ENCODE measurements around the gene GPR146. TPM values are rescaled to one million over a fixed set of nuclear protein-coding genes. Genes with fewer than 3 reads are reported as not detected.

GPR146 gene
- total RNA-seq = 1.2 and 1.6 TPM in 2 replicates

DNA sequence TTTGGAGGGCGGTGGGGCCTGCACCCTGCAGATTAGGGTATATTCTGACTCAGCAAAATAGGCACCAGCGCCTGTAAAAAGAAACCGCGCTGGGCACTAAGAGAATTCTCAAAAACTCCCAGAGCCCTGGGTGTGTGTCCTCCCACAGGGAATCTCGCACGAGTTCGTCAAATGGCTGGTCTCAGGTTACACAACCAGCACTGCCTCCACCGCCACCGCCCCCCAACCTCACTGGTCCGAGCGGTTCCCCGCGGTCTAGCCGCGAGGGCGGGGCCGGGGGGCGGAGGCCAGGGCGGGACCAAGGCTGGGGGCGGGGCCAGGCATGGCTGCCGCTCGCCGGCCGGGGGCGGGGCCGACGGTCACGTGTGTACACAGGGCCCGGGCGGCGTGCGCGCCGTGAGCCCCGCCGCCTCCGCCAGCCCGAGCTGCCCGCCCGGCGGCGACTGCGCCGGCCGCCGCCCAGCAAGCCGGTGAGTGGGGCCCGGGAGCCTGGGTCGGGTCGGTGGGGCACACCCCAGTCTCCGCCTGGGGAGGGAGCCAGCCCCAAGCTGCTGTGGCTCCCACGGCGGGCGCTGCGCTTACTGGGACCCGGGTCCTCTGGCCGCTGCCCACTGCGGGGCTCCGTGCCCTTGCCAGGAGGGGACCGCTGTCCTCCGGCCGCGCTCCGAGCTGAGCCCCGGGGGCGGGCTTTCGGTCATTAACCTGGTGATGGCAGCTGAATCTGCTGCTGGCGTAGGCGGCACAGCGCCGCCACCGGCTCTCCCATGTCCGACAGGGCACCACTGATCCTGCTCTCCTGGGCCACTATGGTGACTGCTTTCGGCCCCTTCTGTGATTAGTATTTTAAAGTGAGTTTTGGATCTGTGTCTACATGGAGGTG, at the start of gene GPR146:
TSS of gene GPR146 (plus strand) at position 358 of the 880 bp plus-strand sequence. CDS start 12,970 bp downstream, outside the sequence.

DNA sequence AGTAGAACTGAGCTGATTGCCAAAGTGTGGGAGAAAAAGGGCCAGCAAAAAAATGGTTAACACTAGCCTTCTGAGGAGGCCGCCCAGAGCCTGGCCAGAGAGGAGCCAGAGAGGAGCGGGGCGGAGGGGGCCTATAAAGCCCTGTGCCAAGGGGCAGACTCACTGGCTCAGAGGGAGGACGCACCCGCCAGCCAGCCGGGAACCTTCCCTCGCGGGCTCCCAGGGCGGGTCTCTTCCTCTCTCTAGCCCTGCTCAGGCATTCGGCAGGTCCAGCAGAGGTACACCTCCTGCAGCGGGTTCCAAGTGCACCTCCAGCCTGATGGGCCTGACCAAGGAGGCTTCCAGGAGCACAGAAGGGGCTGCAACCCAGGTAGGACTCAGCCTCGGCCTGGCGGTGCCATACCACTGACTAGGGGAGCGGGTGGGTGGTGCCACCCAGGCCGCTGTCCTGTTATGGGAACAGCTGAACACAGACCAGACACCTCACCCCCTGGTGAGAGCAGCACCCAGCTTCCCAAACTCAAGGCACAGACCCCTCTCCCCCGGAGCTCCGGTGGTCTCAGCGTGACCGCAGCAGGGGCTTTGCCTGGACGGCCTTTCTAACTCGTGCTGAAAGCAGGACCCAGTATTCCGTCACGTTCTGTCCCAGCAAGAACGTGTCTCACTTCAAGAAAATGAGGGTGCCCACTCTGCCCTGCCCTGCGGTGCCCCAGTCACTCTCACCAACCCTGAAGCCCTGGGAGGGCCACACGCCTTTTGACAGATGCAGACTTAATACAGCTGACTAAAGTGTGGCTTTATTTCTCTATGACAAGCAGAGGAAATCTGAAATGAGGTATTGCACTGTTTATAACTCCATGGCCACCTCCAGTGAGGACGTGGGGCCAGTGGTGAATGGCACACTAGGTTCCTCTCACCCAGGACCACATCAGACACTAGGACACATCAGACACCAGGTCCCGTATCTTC, 43.9 kb downstream of the GPR146 start, which contains the start of gene GPER1:
TSS of gene GPER1 (plus strand) at position 162 of the 969 bp plus-strand sequence. CDS start 3,616 bp downstream, outside the sequence.

Small RNAs within 50 kb of the gene (small RNA-seq; reads per million reads assigned to genes)
- 55.1 reads per million, percentile 97 among the genes with 10 or more reads in this experiment for gene MIR339

Other genes starting within 250 kb of the GPR146 start
- gene SUN1, start 212.1 kb upstream of the GPR146 start, total RNA-seq = 225 and 246 TPM in 2 replicates
- gene GET4, start 168.0 kb upstream of the GPR146 start, total RNA-seq = 18.3 and 22.7 TPM in 2 replicates
- 0.16 and 0.97 TPM in 2 replicates for gene ADAP1, start 89.9 kb upstream of the GPR146 start, total RNA-seq
- gene COX19, start 69.0 kb upstream of the GPR146 start, total RNA-seq = 10.0 and 10.4 TPM in 2 replicates
- not detected in 2 replicates for gene CYP2W1, start 61.4 kb upstream of the GPR146 start, total RNA-seq
- gene GPER1, start 43.6 kb downstream of the GPR146 start, total RNA-seq = 4.2 and 6.0 TPM in 2 replicates
- 14.8 and 19.8 TPM in 2 replicates for gene ZFAND2A, start 115.7 kb downstream of the GPR146 start, total RNA-seq
- 0.12 TPM in 1 of 2 replicates, not detected in the other for gene UNCX, start 188.3 kb downstream of the GPR146 start, total RNA-seq

Data from hair follicle dermal papilla cell (primary cell).